NCI-H2227 (cell line): ENCODE data around the gene SLC29A4.

Experiments used
- DNase-seq: peaks from one replicate; lab custom pipeline; 2025; ENCODE audit not compliant: unreplicated experiment; lab: John Stamatoyannopoulos, UW

The SLC29A4 gene

DNA sequence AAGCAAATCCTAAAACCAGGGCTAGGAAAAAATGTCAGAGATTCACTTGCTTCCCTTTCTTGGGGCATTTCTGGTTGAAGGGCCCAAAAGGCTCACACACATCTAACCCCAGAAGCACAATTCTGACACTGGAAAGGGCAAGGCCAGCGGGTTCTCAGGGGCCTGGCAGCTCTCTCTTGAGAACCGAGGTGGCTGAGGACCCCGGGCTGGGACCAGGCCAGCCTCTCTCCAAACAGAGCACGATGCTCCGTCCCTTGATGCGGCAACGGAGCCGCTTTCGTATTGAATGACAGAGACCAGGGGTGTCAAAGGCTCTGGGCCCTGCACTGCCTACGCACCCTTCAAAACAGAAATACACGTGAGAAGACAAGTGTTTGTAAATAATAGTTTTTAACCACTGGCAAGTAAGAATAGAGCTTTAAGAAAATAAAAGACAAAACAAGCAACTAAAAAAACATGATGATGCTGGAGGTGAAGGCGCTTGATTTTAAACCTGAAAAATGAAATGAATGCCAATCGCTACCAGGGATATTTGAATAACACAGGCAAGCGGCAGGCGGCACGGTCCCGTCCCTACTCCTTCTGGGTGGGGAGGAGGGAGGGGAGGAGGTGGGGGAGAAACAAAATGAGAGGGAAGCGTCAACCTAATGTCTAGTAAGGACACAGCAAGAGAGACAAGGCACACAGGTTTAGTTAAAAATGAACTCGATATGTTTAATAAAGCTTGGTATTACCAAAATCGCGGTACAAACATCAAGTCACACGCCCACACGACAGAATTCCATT, 68.0 kb downstream of the SLC29A4 start:
- DNase-seq = no peak

DNA sequence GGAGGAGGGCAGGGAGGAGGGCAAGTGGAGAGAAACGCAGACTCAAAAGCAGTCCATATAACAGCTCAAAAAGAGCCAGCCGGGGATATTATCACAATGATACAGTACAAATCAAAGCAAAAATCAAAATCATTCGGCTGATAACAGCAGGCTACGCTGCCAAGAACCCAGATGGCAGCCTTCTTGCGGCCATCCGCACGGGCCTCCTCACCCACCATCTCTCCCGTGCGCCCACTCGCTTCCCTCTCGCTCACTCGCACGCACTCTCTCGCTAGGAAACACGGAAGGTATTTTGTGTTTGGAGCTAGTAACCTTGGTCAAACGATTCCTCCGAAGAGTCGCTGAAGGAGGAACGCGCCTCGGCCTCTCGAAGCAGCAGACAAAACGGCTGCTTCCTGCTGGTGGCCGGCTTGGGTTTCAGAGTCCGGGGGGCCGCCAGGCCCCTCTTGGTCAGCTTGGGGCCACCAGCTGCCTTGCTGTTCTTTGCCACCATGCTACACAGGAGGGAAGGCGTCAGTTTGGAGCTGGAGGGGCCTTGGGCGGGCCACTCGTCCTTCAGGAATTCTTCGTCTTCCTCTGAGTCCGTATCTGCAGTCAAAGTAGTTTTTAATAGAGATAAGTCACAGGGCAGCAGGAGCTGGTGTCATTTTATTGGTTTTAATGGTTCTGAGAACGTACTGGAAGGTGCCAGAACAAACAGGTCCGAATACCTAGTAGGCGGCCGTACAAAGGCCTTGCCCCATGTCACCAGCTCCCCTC, 68.9 kb downstream of the SLC29A4 start:
- DNase-seq = no peak

DNA sequence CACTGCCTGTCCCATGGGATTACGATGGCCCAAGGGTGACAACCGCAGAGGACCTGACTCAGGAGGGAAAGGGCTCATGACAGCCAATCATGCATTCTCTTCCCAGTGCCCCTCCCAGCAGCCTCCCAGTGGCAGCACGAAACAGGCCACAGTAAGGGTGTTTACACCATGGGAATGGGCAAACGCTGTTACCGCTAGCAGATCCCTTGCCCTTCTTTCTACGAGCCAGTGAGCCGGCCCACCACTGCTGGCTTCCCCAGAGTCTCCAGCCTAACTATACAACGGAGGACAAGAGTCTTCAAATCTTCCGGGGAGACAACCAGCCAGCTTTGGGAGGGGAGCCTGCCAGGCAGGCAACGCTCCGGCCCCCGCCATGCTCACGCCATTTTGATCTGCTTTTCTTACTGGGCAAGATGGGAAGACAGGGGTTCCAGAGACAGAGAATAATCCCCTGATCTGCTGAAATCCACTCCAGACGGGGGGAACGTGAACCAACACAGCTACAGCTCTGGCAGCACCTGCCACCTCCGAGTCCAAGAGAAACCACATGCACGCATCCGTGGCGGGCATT, 69.8 kb downstream of the SLC29A4 start:
- DNase-seq = no peak

DNA sequence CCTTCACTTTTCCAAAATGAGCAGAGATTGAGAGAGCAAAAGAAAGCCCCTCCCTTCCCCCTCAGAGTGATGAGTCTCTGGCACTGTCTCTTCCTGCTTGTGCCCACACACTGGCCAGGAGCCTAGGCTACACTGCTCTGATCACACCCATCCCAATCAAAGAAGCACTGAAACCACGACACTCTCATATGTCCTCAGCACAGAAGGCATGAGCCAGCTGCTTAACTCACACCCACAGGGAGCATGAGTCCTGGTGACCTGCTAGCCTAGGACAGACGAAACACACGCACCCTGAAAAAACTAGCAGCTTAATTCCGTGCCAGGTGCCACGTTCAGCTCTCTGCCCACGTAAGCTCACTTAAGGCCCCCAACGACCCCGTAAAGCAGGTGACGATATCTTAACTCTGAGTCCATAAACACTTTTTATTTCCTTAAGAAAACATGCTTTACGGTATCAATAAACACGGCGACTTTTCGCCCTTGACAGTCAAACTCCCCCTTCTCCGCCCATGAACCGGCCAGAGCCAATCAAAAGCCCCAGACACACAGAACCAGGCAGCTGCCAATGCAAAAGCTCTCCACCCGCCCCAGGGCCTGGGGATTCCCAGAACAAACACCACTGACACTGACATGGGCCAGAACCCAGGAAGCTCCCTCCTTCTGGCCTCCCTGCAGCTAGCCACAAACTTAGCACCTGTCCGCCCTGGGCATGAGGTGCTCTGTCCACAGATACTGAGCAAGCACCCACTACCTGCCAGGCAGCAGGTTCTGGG, 71.9 kb downstream of the SLC29A4 start:
- DNase-seq = no peak
